ENCODE results near the gene CLSTN2. TPM values are rescaled to one million over a fixed set of nuclear protein-coding genes. Genes with fewer than 3 reads are reported as not detected.

The CLSTN2 gene
- polyA plus RNA-seq, 3 donors: not detected

DNA sequence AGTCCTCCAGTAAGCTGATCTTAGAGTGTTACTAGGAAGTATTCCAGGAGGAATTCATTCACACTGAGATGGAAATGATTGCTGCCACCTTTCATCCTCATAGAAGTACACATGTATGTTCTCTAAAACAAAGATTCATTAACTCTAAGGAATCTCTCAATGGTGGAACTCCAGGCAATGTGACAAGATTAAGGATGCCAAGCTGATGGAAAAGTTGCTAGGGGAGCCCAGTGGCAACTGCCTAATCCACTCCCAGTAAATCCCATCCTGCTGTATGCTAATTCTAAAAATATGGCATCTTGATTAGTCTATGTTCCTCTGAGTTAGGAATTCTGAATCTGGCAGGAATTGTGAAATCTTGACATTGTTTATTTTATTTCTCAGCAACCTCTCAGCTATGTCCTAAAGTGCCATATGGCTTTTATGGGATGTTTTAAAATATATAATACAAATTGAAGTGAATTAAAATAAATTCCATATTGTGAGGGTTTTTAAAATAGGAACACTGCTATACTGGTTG is 532.9 kb downstream of the CLSTN2 start:
- no peak overlapping the region for H3K4me3 ChIP-seq (replicated peaks in 1 of 3; ENCODE audit: low read depth in 2 of 3, low read length in 3 of 3)
- no peaks in the 10 kb centered on the region for H3K79me2 ChIP-seq (ENCODE audit: insufficient read depth, low read length)
- intact Hi-C loops (cut with micrococcal nuclease): no loop called here
- DNase-seq: no peak
- no peaks in the 10 kb centered on the region for H3K9me3 ChIP-seq (replicated peaks in 1 of 2; ENCODE audit: control insufficient read depth in 1 of 2, insufficient read depth in 1 of 2, low read length in 2 of 2)
- H3K27ac Mint-ChIP-seq: no peak overlapping the region
- H3K4me2 ChIP-seq (replicated peaks; ENCODE audit: extremely low read depth, low read length, poor library complexity, severe bottlenecking): no peak overlapping the region
- no peaks in the 10 kb centered on the region for H4K20me1 ChIP-seq (ENCODE audit: insufficient read depth, low read length)
- no peak overlapping the region for H3K27ac ChIP-seq (ENCODE audit: low read depth in 1 of 2, low read length in 2 of 2)
- H3K4me1 Mint-ChIP-seq: no peaks in the 10 kb centered on the region
- no peak overlapping the region for H2AFZ ChIP-seq (ENCODE audit: insufficient read depth, low read depth, low read length, poor library complexity, severe bottlenecking)
- H3K9me3 Mint-ChIP-seq: peaks cover 0 to 2% (median 0%) of the 10 kb centered on the region in 7 donors
- H3K4me1 ChIP-seq (ENCODE audit: control insufficient read depth in 1 of 2, insufficient read depth in 2 of 2, low read length in 2 of 2): no peaks in the 10 kb centered on the region
- no peaks in the 10 kb centered on the region for H3K27me3 ChIP-seq (ENCODE audit: control insufficient read depth in 2 of 2, insufficient read depth in 2 of 2, low read length in 2 of 2)
- H3K9ac ChIP-seq (ENCODE audit: insufficient read depth, low read length, poor library complexity, severe bottlenecking): no peak overlapping the region
- H3K36me3 Mint-ChIP-seq: no peaks in the 10 kb centered on the region
- H3K36me3 ChIP-seq (replicated peaks in 1 of 2; ENCODE audit: control insufficient read depth in 1 of 2, insufficient read depth in 2 of 2, low read length in 2 of 2): no peaks in the 10 kb centered on the region
- no peak overlapping the region for H3K4me3 Mint-ChIP-seq
- TF ChIP-seq, protein P1, sequence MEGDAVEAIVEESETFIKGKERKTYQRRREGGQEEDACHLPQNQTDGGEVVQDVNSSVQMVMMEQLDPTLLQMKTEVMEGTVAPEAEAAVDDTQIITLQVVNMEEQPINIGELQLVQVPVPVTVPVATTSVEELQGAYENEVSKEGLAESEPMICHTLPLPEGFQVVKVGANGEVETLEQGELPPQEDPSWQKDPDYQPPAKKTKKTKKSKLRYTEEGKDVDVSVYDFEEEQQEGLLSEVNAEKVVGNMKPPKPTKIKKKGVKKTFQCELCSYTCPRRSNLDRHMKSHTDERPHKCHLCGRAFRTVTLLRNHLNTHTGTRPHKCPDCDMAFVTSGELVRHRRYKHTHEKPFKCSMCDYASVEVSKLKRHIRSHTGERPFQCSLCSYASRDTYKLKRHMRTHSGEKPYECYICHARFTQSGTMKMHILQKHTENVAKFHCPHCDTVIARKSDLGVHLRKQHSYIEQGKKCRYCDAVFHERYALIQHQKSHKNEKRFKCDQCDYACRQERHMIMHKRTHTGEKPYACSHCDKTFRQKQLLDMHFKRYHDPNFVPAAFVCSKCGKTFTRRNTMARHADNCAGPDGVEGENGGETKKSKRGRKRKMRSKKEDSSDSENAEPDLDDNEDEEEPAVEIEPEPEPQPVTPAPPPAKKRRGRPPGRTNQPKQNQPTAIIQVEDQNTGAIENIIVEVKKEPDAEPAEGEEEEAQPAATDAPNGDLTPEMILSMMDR (IDR thresholded peaks at IDR 0.05): no peak
- H3K27me3 Mint-ChIP-seq (ENCODE audit: low read depth in 3 of 3): peaks cover 0 to 2% (median 2%) of the 10 kb centered on the region in 3 donors

DNA sequence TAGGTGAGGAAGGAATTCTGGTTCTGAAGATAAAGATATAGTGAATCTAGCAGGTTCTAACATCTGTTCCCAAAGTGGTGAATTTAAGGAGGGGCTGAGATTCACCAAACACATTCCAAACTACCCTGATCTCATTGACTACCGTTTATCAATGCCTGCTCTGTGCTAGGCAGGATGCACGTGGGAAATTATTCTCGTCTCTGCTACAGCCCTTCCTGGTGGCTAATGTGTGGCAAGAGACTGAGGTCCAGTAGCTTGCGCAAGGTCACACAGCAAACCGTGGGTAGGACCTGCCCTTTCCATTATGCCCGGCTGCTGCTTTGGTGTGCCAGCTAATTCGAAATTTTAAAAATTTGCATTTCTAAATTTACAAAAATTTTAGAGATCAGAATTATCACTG is 533.4 kb downstream of the CLSTN2 start:
- WGBS (ENCODE audit: insufficient coverage): 29% methylated on average over 4 of the region's 7 CpGs
- intact Hi-C loops (cut with micrococcal nuclease): no loop called here
- no peak overlapping the region for H3K4me3 Mint-ChIP-seq
- Histone ChIP-seq H3K36me3 (replicated peaks in 1 of 2; ENCODE audit: control insufficient read depth in 1 of 2, insufficient read depth in 2 of 2, low read length in 2 of 2) (no peaks in the 10 kb centered on the region), H2AFZ (ENCODE audit: insufficient read depth, low read depth, low read length, poor library complexity, severe bottlenecking) (no peak overlapping the region), H3K9ac (ENCODE audit: insufficient read depth, low read length, poor library complexity, severe bottlenecking) (no peak overlapping the region), H3K27ac (ENCODE audit: low read depth in 1 of 2, low read length in 2 of 2) (no peak overlapping the region), H3K9me3 (replicated peaks in 1 of 2; ENCODE audit: control insufficient read depth in 1 of 2, insufficient read depth in 1 of 2, low read length in 2 of 2) (no peaks in the 10 kb centered on the region), H3K79me2 (ENCODE audit: insufficient read depth, low read length) (no peaks in the 10 kb centered on the region), H3K4me3 (replicated peaks in 1 of 3; ENCODE audit: low read depth in 2 of 3, low read length in 3 of 3) (no peak overlapping the region), H3K4me2 (replicated peaks; ENCODE audit: extremely low read depth, low read length, poor library complexity, severe bottlenecking) (no peak overlapping the region), H3K27me3 (ENCODE audit: control insufficient read depth in 2 of 2, insufficient read depth in 2 of 2, low read length in 2 of 2) (no peaks in the 10 kb centered on the region), H3K4me1 (ENCODE audit: control insufficient read depth in 1 of 2, insufficient read depth in 2 of 2, low read length in 2 of 2) (no peaks in the 10 kb centered on the region), H4K20me1 (ENCODE audit: insufficient read depth, low read length) (no peaks in the 10 kb centered on the region)
- H3K4me1 Mint-ChIP-seq: no peaks in the 10 kb centered on the region
- TF ChIP-seq, protein P1 (IDR thresholded peaks at IDR 0.05): no peak
- H3K36me3 Mint-ChIP-seq: no peaks in the 10 kb centered on the region
- peaks cover 0 to 3% (median 0%) of the 10 kb centered on the region in 7 donors for H3K9me3 Mint-ChIP-seq
- no peak overlapping the region for H3K27ac Mint-ChIP-seq
- no peak for DNase-seq
- peaks cover 0 to 2% (median 0%) of the 10 kb centered on the region in 3 donors for H3K27me3 Mint-ChIP-seq (ENCODE audit: low read depth in 3 of 3)
